Activated CD8-positive, alpha-beta memory T cell treated with anti-CD3 and anti-CD28 coated beads, Interleukin-2, amount 50 U/mL, for 48 hours (primary cell): Measurements from ENCODE around the gene NAIF1.
A peak's percentile ranks its signal among the peaks of the same experiment; 100 is the strongest.

Source experiments
- DNase-seq: peaks from one replicate; pipeline ENCODE4 v3.0.0-alpha.2; 2020

NAIF1 gene

GRCh38 chr9:128101690-128102089 is 34.6 kb upstream of the NAIF1 start:
- DNase-seq, result no peak

GRCh38 chr9:128101231-128101661 is 34.1 kb upstream of the NAIF1 start:
- no peak for DNase-seq

- no peak for DNase-seq
These were observed 33.5 kb upstream of the NAIF1 start for GRCh38 chr9:128100581-128100980.

GRCh38 chr9:128099932-128100491 is 32.9 kb upstream of the NAIF1 start:
- DNase-seq, result no peak

GRCh38 chr9:128099231-128099931 is 32.3 kb upstream of the NAIF1 start:
- DNase-seq, result no peak

- DNase-seq, result peak; percentile 80
These were observed 31.4 kb upstream of the NAIF1 start for GRCh38 chr9:128098297-128099230.

- DNase-seq, result no peak
These were observed 30.6 kb upstream of the NAIF1 start for GRCh38 chr9:128097543-128098296.

GRCh38 chr9:128096616-128097536 is 29.8 kb upstream of the NAIF1 start:
- DNase-seq, result no peak

GRCh38 chr9:128094950-128095544 is 27.9 kb upstream of the NAIF1 start:
- no peak for DNase-seq

- DNase-seq, result peak; percentile 83
These were observed 27.2 kb upstream of the NAIF1 start for GRCh38 chr9:128094166-128094949.

GRCh38 chr9:128093011-128093410 is 25.9 kb upstream of the NAIF1 start:
- no peak for DNase-seq

GRCh38 chr9:128092199-128092977 is 25.3 kb upstream of the NAIF1 start:
- DNase-seq, result no peak

GRCh38 chr9:128091571-128091970 is 24.5 kb upstream of the NAIF1 start:
- no peak for DNase-seq

GRCh38 chr9:128091144-128091543 is 24.0 kb upstream of the NAIF1 start:
- DNase-seq, result no peak

GRCh38 chr9:128089299-128089698 is 22.2 kb upstream of the NAIF1 start:
- DNase-seq, result no peak

GRCh38 chr9:128088253-128088945 is 21.3 kb upstream of the NAIF1 start:
- no peak for DNase-seq

GRCh38 chr9:128087262-128087661 is 20.1 kb upstream of the NAIF1 start:
- no peak for DNase-seq

GRCh38 chr9:128085943-128086342 is 18.8 kb upstream of the NAIF1 start:
- DNase-seq, result no peak

GRCh38 chr9:128084746-128085145 is 17.6 kb upstream of the NAIF1 start:
- DNase-seq, result no peak
